ENCODE results near the gene ARL8A. TPM values are rescaled to one million over a fixed set of nuclear protein-coding genes. Genes with fewer than 3 reads are reported as not detected.
"Not testable (repeated sequence)": the region's sequence is repeated elsewhere in the genome, so short reads cannot be mapped to it uniquely, and the experiment has no call there.

The ARL8A gene
- polyA plus RNA-seq, 3 donors = 41.9 to 46.0 (median 43.3) TPM

GRCh38 chr1:202159534-202160371 is 15.2 kb upstream of the ARL8A start:
- no peak for DNase-seq (ENCODE audit: low read depth in 3 of 3, low spot score in 2 of 3)

GRCh38 chr1:202158810-202159533 is 14.4 kb upstream of the ARL8A start:
- no peak for DNase-seq (ENCODE audit: low read depth in 3 of 3, low spot score in 2 of 3)

GRCh38 chr1:202157945-202158344 is 13.4 kb upstream of the ARL8A start:
- no peak for DNase-seq (ENCODE audit: low read depth in 3 of 3, low spot score in 2 of 3)

GRCh38 chr1:202156590-202156989 is 12.1 kb upstream of the ARL8A start:
- no peak for DNase-seq (ENCODE audit: low read depth in 3 of 3, low spot score in 2 of 3)

- DNase-seq (ENCODE audit: low read depth in 3 of 3, low spot score in 2 of 3) = no peak
These were observed 11.0 kb upstream of the ARL8A start for GRCh38 chr1:202155478-202156021.

GRCh38 chr1:202154766-202155477 is 10.4 kb upstream of the ARL8A start:
- DNase-seq (ENCODE audit: low read depth in 3 of 3, low spot score in 2 of 3) = peak in 2 of 3 donors; percentile 45 to 64

GRCh38 chr1:202154148-202154765 is 9.7 kb upstream of the ARL8A start:
- no peak for DNase-seq (ENCODE audit: low read depth in 3 of 3, low spot score in 2 of 3)

- DNase-seq (ENCODE audit: low read depth in 3 of 3, low spot score in 2 of 3) = no peak
These were observed 8.7 kb upstream of the ARL8A start for GRCh38 chr1:202153284-202153683.

GRCh38 chr1:202152399-202152798 is 7.9 kb upstream of the ARL8A start:
- no peak for DNase-seq (ENCODE audit: low read depth in 3 of 3, low spot score in 2 of 3)

- DNase-seq (ENCODE audit: low read depth in 3 of 3, low spot score in 2 of 3) = no peak
These were observed 6.5 kb upstream of the ARL8A start for GRCh38 chr1:202151045-202151444.

GRCh38 chr1:202150602-202151001 is 6.1 kb upstream of the ARL8A start:
- DNase-seq (ENCODE audit: low read depth in 3 of 3, low spot score in 2 of 3) = no peak

GRCh38 chr1:202150187-202150586 is 5.7 kb upstream of the ARL8A start:
- DNase-seq (ENCODE audit: low read depth in 3 of 3, low spot score in 2 of 3) = no peak

- DNase-seq (ENCODE audit: low read depth in 3 of 3, low spot score in 2 of 3) = no peak
These were observed 5.0 kb upstream of the ARL8A start for GRCh38 chr1:202149566-202149965.

- DNase-seq (ENCODE audit: low read depth in 3 of 3, low spot score in 2 of 3) = no peak
These were observed 3.9 kb upstream of the ARL8A start for GRCh38 chr1:202148391-202148790.

- no peak for DNase-seq (ENCODE audit: low read depth in 3 of 3, low spot score in 2 of 3)
These were observed 2.5 kb upstream of the ARL8A start for GRCh38 chr1:202146993-202147392.

- DNase-seq (ENCODE audit: low read depth in 3 of 3, low spot score in 2 of 3) = no peak
These were observed 1.7 kb upstream of the ARL8A start for GRCh38 chr1:202146279-202146678.

- DNase-seq (ENCODE audit: low read depth in 3 of 3, low spot score in 2 of 3) = not testable (repeated sequence)
These were observed 1.2 kb upstream of the ARL8A start for GRCh38 chr1:202145744-202146140.

- no peak for DNase-seq (ENCODE audit: low read depth in 3 of 3, low spot score in 2 of 3)
These were observed 669 bp upstream of the ARL8A start for GRCh38 chr1:202145068-202145743.

- no peak for DNase-seq (ENCODE audit: low read depth in 3 of 3, low spot score in 2 of 3)
These were observed 652 bp downstream of the ARL8A start for GRCh38 chr1:202143768-202144401.

Data from right renal cortex interstitium (tissue), 3 donors.